Ectodermal cell (in vitro differentiated cells): Measurements from ENCODE around the gene SIRT2.
"Not testable (repeated sequence)": the region's sequence is repeated elsewhere in the genome, so short reads cannot be mapped to it uniquely, and the experiment has no call there.

Experiments used
- H3K27ac ChIP-seq: 2 replicates; pipeline ENCODE4 v1.7.0; 2013; ENCODE audit warnings: mild to moderate bottlenecking, low read depth, low read length; ENCODE audit not compliant: insufficient read depth, poor library complexity, severe bottlenecking
- H3K27me3 ChIP-seq: 2 replicates; pipeline ENCODE4 v1.7.0; 2013; ENCODE audit warnings: mild to moderate bottlenecking, low read length; ENCODE audit not compliant: insufficient read depth, control insufficient read depth, poor library complexity, severe bottlenecking
- H3K36me3 ChIP-seq: one replicate; pipeline ENCODE4 v1.7.0; 2013; ENCODE audit warnings: low read length; ENCODE audit not compliant: control insufficient read depth, insufficient read depth
- H3K4me1 ChIP-seq: one replicate; pipeline ENCODE4 v1.7.0; 2013; ENCODE audit warnings: low read length; ENCODE audit not compliant: control insufficient read depth, insufficient read depth
- H3K4me3 ChIP-seq: 2 replicates; pipeline ENCODE4 v1.7.0; 2013; ENCODE audit warnings: low read depth, low read length, control low read depth; ENCODE audit not compliant: insufficient read depth
- H3K9me3 ChIP-seq: 2 replicates; pipeline ENCODE4 v1.7.0; 2013; ENCODE audit warnings: mild to moderate bottlenecking, low read length, moderate library complexity; ENCODE audit not compliant: control insufficient read depth
- WGBS, 2 experiments: methylation state at CpG; one replicate each; pipeline ENCODE4 v1.1.7; 2013; ENCODE audit warnings: missing lambda C conversion rate in 2 of 2; 5-methylcytosine and 5-hydroxymethylcytosine counted together

Gene SIRT2

GRCh38 chr19:38830039-38830733, 69.2 kb downstream of the SIRT2 start:
- H3K27ac ChIP-seq: no peak overlapping the region
- H3K9me3 ChIP-seq: no peaks in the 10 kb centered on the region
- H3K27me3 ChIP-seq: no peaks in the 10 kb centered on the region
- no peaks in the 10 kb centered on the region for H3K4me1 ChIP-seq
- no peak overlapping the region for H3K4me3 ChIP-seq
- 91 to 97% methylated on average over 3 to 4 of the region's 4 CpGs for WGBS, 2 experiments
- peaks cover 4% of the 10 kb centered on the region for H3K36me3 ChIP-seq

GRCh38 chr19:38829203-38829602, 70.2 kb downstream of the SIRT2 start:
- not testable (repeated sequence) for H3K27ac ChIP-seq, H3K27me3 ChIP-seq, H3K9me3 ChIP-seq, H3K36me3 ChIP-seq, H3K4me3 ChIP-seq, H3K4me1 ChIP-seq
- 91 to 94% methylated on average over 6 to 7 of the region's 7 CpGs for WGBS, 2 experiments
